SW 1271 (cell line): ENCODE results near the gene JMJD7.

ENCODE experiments used
- DNase-seq, 2 experiments: peaks; one replicate each; lab custom pipeline; 2025; lab: John Stamatoyannopoulos, UW

JMJD7 gene

DNA sequence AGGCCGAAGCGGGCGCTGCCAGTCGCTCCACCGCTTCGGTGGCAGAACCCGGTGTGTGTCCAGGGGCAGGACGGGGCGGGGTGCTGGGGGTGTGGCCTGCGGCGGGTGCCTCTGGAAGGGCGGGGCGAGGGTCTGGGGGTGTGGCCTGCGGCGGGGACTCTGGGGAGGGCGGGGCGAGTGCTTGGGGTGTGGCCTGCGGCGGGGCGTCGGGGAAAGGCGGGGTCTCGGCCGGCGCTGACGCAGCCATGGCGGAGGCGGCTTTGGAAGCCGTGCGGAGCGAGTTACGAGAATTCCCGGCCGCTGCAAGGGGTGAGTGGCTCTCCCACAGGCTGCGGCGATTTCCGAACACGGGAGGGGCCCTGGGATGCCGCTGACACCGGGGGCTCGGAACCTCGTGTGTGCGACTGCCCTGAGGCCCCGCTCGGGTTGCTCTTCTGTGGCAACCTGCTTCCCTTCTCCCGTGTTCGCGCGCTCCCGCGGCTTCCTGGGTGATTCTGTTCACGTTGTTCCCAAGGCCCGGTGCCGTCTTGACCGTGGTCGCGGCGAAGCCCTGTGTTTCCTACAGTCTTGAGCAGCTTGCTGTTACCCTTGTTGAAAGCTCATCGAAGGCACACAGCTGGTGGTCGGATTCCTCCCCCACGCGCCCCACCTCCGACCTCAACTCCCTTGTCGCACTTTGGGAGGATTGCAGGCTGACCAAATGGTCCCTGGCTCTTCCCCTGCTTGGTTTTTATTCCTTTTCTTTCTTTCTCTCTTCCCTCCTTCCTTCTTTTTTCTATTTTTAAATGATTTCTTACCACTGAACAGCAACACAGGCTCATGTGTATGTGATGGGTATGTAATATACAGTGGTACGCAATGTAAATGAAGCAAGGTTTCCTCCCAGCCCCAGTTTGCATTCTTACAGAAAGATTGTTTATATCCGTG is at the start of gene JMJD7:
Gene JMJD7, plus strand, starts transcription at position 213 of the 927 bp plus-strand sequence. Its CDS starts 33 bp downstream, at position 246.
- DNase-seq, result peak; percentile 35 to 58

DNA sequence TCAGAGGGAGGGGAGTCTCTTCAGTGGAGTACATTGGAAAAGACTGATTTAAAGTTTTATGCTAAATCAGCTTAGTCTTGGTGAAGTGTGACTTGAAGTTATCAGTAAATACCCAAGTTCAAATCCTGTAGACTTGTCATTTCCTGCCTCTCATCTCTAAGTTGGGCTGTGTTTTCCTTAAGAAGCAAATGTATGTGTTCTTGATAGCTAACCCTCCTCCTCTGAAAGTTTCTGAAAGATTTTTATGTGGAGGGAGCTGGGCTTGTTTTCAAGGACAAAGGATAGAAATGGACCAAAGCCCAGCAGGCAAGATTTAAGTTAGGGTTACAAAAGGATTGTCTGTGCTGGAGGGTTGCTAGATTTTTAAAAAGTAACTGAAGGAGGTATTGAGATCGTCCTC is 49.4 kb upstream of the JMJD7 start:
- no peak for DNase-seq

DNA sequence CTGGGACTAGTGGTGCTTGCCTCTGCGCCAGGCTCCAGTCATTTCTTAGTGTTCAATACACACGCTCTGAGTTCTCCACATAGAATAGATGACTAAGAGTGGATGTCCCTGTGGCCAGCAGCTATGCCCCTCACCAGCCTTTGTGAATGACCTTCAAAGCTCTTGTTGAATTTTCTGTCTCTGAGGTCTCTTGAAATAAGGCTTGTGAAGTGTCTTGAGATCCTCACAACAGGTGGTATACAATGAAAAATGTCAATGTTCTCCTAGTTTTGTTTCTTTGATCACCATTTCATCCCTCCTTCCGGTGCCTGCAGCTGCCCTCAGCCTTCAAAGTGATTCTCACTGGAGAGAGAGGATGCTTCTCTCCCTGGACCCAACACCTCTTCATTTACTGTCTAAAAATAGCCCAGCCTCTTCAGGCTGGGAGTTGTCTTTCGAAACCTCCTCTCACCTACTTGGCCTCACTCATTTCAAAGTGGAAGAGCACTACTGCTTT is 48.2 kb upstream of the JMJD7 start:
- no peak for DNase-seq

DNA sequence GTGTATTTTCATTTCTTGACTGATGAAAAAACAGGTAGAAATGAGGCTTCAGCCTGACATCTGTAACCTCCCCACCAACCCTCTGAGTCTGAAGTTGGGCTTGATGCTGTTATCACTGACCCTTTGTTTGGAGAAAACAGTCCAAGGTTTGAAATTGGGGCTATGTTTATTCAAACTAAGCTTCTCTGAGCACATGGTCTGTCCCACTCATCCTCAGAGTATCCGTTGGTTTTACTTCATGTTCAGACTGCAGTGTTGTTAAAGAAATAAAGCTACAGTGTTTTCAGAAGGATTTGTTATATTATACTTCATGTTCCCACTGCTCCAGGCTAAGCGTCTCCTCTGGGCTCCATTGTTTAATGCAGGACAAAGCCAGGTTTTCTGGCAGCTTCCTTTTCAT is 47.6 kb upstream of the JMJD7 start:
- no peak for DNase-seq

DNA sequence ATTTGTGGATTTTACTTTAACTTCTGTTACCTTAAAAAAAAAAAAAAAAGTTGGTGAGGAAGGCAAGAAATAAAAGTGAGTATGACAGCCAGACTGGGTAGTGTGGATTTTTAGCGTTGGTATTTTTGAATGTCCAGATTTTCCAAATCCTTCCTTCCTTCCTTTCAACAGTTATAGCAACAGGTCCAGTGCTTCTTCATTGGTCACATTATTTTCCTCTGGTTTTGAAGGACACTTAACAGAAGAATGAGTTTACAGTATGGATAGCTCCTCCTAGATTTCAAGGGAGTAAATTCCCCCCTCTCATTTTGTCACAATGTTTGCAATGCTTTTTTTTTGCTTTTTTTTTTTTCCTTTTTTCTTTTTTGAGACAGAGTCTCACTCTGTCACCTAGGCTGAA is 47.2 kb upstream of the JMJD7 start:
- DNase-seq, result no peak

DNA sequence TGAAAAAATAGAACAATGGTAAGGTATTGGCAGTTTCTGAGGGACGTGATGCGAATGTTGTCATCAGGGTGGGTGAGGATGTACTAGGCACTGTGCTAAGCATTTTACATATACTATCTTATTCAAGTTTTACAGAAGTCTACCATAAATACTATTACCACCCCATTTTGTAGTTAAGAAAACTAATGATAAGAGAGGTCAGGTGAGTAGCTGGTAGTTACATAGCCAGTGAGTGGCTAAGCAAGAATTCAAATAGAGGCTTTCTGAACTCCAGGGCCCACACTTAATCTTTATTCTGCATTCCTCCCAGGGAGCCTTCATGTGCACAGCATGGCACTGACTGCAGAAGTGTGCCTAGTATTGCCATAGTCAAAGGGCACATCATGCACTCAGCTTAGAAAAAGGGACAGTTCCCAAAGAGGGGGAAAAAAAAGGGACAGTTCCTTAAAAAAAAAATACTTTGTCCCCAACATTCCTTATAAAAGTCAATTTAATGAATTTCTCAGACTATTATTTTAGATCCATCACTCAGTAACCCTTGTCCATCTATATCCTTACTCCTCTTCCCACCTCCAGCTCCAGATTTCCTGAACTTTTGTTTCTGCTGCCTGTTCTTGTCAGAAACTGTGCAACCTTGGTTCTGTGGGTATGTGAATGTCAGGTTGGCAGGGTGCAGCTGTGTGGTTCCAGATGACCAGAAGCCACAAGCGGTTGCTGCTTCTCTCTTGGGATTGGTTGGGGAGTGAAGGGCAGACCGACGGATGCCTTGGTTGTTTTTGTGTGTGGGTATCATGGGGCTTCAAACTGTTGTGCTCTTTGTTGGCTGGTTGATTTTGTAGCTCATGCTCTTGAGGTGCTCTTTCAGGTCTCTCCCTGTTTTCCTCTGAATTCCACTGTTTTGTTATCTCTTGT is 45.3 kb upstream of the JMJD7 start:
- DNase-seq, result no peak

DNA sequence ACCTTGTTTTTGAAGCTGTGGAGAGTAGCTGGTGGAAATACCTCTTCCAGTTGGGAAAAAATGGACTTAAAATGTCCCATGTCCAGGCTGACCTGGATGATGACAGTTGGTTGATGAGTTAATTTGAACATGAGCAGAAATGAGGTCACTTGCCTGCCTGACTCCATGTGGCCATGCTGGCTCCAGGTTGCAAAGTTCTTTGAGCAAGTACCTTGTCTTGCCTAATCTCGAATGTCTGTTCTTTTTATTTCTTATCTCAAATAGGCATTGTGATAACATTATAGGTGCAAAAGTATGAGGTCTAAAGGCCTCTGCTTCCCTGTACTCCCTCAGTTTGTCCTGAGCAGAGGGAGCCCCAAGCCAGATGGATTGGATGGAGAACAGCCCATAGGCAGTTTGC is 44.6 kb upstream of the JMJD7 start:
- DNase-seq, result no peak

DNA sequence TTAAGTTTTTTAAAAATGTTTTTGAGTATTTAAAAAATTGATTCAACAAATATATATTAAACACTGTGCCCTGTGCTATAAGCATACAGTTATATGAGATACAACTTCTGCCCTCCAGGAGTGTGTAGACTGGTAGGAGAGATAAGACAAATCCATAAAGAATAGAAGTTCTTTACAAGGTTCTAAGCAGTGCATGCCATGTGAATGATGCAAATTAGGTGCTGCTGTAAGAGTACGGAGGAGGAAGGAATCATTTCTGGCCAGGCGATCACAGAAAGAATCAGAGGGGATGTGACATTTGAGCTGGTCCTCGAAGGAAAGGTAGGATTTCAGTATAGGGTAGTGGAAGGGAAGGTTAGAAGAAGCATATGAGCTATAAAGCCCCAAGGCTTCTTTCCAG is 39.6 kb upstream of the JMJD7 start:
- DNase-seq, result no peak

DNA sequence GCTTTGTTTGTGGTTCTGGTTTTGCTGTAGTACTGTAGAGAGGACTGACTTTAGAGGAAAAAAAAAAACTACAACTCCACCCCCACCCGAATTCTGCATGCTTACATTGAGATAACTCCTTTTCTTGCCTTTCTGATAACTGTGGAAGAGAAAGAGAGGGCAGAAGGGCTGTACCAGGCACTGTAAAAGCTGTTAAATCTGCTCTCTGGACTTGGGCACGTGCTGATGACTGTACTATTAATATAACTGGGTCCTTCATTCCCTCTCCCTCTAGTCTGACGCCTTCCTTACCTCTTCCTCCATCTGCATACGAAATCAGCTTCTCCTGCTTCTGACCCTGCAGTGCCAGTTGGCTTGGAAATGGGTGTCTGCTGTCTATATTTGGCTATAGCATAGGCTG is 38.7 kb upstream of the JMJD7 start:
- DNase-seq, result no peak

DNA sequence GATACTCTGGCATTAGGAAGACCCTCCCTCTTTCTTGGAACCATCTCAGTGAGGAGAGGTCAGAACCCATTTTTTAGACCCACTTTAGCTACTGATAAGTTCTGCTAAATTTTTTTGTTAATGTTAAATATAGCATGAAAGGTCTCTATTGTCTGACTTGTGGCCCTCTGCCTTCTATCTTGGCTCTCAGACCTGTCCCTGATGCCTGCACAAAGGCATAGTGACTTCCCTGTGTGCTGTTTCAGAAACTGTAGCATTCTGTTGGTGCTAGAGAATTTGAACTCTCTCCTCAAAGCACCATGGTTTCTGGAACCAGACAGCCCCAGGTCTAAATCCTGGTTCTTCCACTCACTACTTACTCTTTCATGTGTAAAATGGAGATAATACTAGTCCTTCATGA is 38.2 kb upstream of the JMJD7 start:
- no peak for DNase-seq

DNA sequence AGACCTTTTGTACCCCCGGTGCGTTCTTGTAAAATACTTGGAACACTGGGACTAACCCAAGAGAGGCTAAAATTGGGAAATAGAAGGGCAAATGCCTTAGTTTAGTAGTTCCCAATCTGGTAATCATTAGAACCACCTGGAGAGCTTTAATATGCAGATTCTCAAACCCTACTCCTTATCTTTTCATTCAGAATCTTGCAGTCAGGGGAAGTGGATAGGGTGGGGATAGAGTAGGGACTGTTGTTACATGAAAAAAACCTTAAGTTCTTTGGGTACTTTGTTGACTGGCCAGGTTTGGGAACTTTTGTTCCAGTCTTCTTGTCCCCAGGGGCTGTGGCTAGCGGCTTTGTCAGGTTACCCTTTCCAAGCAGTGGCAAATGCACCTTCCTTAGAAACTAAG is 37.7 kb upstream of the JMJD7 start:
- no peak for DNase-seq

DNA sequence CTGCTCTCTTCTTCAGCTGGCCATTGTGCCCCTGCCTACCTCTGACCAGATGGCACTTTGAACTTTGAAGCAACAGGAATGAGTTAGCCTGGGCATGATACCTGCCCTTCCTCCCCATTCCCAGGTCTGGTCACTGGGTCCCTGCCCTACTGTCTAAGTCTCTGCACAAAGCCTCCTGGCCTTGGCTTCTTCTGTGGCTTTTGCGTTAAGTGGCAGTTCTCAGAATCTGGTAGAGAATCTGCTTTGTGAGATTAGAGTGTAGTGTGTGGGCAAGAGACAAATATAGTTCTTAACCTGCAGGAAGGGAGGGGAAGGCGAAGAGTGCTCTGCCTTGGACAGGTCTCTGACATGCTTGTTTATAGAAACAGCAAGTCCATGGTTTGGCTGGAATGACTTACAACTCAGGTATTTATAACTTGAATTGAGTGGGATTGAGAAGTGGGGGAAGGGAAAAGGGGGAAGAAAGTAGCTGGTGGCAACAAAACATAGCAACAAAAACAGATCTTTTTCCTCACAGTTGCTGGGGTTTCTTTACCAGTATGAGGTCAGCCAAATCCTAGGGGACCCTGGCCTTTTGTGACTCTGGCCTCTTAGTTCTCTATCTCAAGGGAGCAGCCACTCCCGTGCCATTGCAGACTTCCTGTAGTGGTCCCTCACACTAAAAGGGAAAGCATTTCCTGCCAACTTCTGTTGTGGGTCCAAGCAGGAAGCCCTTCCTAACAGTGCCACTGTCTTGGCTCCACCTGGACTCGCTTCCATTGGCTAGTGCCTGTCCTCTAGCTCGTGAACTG is 36.9 kb upstream of the JMJD7 start:
- DNase-seq, result peak; percentile 25 to 85

DNA sequence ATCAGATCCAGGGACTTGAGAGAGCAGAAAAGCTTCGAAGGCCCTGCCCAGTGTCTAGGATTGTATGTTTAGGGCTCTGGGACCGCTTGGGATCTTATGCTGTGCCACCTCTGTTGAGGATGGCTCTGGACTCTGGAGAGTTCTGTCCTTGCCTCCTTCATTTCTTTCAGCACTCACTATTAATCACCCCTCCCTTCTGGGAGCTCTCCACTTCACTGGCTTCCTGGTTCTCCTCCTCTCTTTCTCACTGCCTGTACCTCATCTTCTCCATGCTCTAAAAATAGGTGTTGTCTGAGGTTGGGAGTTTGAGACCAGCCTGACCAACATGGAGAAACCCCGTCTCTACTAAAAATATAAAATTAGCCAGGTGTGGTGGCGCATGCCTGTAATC is 36.4 kb upstream of the JMJD7 start:
- DNase-seq, result peak in 1 of 2 experiments; percentile 15

DNA sequence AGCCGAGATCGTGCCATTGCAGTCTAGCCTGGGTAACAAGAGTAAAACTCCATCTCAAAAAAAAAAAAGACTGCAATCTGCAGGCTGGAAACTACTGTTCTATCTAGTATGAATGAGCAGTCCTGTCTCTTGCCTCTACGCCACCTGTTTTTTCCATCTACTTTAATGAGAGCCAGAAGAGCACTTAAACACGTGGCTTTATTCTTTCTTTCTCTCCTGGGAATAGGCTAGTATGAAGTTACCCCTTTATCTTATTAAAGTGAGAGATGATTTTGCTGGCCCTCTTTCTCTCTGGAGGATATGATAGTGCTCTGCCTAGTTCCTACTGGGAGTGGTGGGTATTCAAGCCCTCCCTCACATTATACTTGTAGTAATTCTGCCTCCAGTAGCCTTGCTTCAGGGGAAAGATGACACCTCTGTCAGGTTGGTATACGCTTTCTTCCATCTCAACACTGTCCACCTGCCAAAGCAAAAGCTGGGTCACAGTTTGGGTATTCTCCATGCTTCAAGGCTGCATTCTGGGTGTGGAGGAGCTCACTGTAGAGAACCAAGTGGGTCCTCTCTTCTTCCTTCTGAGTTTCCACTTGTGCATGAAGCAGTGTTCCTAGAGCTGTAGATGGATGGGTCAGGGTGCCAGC is 35.8 kb upstream of the JMJD7 start:
- no peak for DNase-seq

DNA sequence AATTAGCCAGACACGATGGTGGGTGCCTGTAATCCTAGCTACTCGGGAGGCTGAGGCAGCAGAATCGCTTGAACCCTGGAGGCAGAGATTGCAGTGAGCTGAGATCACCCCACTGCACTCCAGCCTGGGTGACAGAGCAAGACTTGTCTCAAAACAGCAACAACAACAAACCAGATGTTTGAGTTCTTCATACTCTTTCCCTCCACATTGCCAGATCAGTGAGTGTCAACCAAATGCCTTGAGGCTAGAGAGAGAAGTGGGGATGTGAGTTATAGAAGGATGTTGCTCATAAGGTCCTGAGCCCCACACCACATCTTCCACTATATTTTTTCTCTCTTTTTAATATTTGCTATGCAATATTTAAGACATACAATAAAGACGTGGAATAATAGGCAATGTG is 33.8 kb upstream of the JMJD7 start:
- DNase-seq, result no peak

DNA sequence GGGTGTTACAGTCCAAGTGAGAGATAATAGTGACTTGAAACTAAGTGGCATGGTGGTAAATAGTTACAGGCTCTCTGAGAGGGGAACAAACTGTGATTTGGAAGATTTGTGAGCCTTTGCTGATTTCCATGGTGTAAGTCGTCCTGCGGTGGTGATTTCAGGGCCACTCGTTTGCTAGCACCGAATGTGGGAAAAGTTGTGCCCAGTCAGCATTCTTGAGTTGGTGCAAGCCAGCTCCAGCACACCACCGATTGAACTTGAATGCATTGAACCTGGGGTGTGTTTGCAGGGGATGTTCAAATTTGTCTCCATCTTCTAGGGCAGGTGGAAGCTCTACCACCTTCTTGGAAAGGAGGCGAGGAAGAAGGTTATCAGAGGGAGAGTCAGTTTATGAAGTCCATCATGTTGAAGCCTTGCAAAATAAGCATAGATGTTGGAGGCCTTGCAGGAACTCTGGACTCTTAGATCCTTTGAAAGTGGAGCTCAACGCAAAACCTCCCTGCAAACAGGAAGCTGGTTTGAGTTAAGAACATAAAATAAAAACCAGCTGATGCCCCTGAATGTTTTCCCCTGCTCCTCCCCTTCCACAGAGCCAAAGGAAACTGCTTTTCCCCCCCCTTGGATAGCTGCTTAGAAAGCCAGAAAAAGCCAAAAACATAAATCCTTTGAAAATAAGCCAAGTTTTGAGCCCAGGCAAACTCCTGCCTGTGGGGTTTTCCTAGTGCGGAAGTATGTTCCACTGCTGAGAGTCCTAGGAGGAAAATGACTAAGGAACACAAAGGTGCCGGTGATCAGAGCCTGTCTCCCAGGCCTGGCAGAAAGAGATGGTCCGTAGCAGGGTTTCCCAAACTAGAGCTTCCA is 31.7 kb upstream of the JMJD7 start:
- no peak for DNase-seq

DNA sequence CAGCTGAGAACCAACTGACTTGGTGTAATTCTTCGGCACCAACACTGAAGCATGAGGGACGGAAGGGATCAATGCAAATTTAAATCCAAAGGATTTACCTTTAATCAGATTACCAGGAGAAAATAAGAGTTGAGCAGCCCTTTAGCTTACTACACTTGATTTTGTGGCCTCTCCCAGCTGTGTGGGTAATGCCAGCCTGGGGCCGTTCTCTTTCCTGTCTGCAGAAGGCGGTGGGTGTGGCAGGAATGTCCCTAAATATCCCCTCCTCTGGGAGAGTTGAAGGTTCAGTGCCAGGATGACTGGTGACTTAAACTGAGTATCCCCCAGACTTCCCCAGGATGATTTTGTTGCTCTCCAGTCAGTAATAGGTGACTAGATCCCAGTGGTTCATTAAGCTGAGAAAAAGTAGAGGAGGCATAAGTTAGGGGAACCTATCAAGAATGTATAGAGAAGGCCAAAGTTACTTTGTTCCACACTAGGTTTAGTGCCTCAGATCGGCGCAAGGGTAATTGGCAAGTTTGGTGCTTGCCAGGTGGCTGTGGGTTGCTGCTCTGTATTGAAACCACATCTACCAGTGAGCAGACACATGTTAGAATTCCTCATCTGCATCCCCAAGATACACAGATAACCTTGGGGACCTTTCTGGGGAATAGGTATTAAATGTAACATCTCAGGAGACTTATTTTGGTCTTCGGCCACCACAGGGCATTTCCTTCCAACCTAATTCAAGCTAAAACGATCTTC is 30.5 kb upstream of the JMJD7 start:
- DNase-seq, result no peak

DNA sequence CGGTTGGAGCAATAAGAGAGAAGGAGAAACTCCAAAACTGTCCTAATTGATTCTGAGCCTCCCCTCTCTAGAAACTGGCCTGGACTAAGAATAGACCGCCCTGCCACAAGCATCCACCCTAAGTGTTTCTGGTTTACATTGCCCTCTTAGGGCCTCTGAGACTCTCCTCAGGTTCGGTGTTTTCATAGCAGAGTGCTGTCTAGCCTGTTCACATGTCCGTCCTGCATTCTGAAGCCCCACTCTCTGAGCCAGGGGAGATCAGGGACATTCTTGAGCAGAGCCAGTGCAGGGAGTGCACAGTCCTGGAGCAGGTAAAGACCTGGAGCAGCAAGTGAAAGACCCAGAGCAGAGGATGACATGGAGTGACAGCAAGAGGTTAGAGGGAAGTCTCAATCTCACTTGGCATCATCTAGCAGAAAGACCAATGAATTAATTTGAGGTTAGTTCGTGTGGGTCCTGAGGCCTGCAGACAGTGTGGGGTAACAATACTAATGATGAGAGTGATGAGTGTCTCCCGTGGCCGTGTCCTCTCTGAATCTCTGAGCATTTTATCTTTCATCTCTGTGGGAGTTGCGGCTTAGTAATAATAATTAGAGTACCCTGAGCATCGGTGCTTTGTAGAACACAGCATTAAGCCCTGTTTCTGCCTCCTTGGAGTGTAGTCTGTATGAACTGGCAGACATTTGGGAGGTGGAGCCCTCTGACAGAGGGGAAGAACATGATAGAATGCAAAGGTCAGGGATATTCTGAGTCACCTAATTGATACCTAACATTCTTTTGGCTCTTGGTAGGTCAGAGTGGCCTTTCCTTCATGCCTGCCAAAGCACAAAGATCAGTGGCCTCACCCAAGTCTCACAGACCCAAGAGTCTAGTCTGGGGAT is 29.0 kb upstream of the JMJD7 start:
- DNase-seq, result no peak

DNA sequence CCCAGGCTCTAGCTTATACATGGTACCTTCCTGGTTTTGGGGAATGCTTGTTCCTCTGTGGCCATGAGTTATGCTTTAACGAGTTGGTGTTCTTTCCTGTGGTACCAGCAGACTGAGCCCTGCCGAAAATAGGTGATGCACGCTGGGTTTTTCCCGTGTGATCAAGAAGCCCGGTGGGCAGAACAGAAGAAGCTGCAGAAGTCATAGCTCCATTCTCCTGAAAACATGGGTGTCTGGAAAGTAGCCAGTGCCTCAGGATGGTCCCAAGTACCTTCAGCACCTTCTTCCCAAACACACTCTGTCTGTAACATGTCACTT is 28.4 kb upstream of the JMJD7 start:
- DNase-seq, result no peak
